Superior temporal gyrus (tissue), 1 donor: ENCODE results near the gene SCAF1.

Source experiments
- DNase-seq: peaks from one replicate; pipeline ENCODE4 v3.0.0-alpha.2; 2016; ENCODE audit errors: extremely low spot score

SCAF1 gene

GRCh38 chr19:49643466-49643865 is 1.5 kb downstream of the SCAF1 start:
- no peak for DNase-seq

- DNase-seq: no peak
Measured at GRCh38 chr19:49645592-49645991, 3.6 kb downstream of the SCAF1 start.

- DNase-seq: no peak
Measured at GRCh38 chr19:49645995-49646394, 4.0 kb downstream of the SCAF1 start.

- no peak for DNase-seq
Measured at GRCh38 chr19:49646586-49646985, 4.6 kb downstream of the SCAF1 start.

GRCh38 chr19:49651029-49651819 is 9.2 kb downstream of the SCAF1 start:
- DNase-seq: no peak

- no peak for DNase-seq
Measured at GRCh38 chr19:49651820-49652550, 10.0 kb downstream of the SCAF1 start.

GRCh38 chr19:49652551-49653465 is 10.8 kb downstream of the SCAF1 start:
- no peak for DNase-seq

- DNase-seq: no peak
Measured at GRCh38 chr19:49653466-49653806, 11.4 kb downstream of the SCAF1 start.

- no peak for DNase-seq
Measured at GRCh38 chr19:49654581-49654980, 12.6 kb downstream of the SCAF1 start.

- no peak for DNase-seq
Measured at GRCh38 chr19:49655570-49656455, 13.8 kb downstream of the SCAF1 start.

GRCh38 chr19:49656456-49657109 is 14.6 kb downstream of the SCAF1 start:
- DNase-seq: no peak

- no peak for DNase-seq
Measured at GRCh38 chr19:49657493-49658138, 15.6 kb downstream of the SCAF1 start.

- DNase-seq: no peak
Measured at GRCh38 chr19:49658139-49658517, 16.1 kb downstream of the SCAF1 start.

GRCh38 chr19:49658566-49659442 is 16.8 kb downstream of the SCAF1 start:
- no peak for DNase-seq

GRCh38 chr19:49660338-49660961 is 18.4 kb downstream of the SCAF1 start:
- DNase-seq: no peak

GRCh38 chr19:49662011-49662410 is 20.0 kb downstream of the SCAF1 start:
- no peak for DNase-seq

- DNase-seq: no peak
Measured at GRCh38 chr19:49663224-49663623, 21.2 kb downstream of the SCAF1 start.

- peak; percentile 81 for DNase-seq
Measured at GRCh38 chr19:49664171-49665035, 22.4 kb downstream of the SCAF1 start.
